HuH-7.5 (cell line): ENCODE results near the gene POLR3GL.

Source experiments
- DNase-seq: peaks from one replicate; pipeline ENCODE4 v3.0.0; 2011; ENCODE audit warnings: low spot score

The POLR3GL gene

DNA sequence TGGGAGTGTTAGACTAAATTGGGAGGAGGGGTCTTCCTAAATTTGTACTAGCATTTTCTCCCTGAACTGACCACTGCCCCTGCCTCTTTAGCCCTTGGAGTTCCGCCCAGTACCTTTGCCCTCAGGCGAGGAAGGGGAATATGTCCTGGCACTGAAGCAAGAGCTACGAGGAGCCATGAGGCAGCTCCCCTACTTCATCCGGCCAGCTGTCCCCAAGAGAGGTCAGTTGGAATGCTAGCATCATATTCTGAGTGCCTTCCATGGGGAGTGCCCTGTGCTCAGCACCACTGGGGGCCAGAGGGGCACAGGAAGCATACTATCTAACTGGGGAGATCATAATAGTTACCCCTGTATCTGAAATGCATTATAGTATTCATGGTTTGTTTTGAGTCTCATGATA is 10.7 kb downstream of the POLR3GL start:
- DNase-seq, result no peak

DNA sequence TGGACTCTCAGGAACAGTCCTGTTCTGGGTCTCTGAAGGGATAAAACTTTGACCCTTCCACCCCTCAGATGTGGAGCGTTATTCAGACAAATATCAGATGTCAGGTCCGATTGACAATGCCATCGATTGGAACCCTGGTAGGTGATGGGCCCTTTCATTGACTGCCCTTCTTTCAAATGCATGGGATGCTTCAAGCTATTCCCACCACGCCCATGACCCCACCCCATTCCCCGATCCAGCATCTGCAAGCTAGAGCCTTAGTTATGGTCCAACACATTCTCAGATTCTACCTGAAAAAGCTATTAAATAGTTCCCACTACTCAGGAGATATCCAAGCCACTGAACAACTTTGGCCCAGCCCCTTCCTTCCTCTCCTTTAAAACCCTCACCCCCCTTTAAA is 12.5 kb downstream of the POLR3GL start:
- DNase-seq, result no peak

DNA sequence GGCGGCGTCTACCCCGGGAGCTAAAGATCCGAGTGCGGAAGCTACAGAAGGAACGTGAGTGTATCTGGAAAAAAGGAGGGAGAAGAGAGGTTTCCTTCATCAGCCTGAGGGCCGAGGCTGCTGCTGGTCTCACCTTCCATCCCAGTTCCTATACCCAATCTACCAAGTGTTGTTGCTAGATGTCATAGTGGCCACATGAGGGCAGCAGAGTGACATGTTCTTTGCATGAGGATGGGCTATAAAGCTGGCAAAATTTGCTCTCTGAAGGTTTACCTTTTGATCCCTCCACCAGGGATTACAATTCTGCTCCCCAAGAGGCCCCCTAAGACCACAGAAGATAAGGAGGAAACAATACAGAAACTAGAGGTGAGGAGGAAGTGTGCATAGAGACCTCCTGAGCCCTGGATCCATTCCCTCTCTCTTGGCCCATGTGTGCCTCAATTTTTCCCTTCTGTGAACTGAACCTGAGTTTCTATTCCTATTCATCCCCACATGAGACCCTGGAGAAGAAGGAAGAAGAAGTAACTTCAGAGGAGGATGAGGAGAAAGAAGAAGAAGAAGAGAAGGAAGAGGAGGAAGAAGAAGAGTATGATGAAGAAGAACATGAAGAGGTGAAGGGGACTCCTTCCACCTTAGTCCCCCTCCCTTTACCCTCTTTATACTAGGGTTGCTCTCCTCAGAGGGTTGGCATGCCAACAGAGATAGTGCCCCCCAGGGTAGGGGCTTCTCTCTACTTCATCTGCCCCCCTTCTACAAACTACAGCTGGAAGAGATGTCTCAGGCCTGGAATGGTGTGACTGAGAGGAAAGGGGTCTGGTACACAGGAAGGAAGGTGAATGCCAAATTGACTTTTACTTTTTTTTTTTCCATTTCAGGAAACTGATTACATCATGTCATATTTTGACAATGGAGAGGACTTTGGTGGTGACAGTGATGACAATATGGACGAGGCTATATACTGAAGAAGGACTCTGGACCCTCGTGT is 13.3 kb downstream of the POLR3GL start:
- DNase-seq, result peak; percentile 82

DNA sequence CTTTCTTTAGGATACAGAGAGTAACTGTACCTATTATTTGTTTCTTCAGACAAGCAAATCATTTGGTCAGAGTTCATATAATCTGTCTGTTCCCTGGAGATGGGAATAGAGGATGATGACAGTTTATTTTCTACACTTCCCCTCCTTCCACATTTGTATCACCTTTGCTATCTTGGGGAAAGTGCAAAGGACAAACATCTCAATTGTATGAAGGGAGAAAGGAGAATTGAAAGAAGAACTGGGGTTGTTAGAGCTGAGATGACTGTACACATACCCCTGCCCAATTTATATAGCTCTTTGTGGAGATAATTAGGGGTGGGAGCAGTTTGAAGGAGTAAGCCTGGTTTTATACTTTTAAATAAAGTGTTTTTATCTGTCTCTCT is 14.0 kb downstream of the POLR3GL start:
- no peak for DNase-seq

DNA sequence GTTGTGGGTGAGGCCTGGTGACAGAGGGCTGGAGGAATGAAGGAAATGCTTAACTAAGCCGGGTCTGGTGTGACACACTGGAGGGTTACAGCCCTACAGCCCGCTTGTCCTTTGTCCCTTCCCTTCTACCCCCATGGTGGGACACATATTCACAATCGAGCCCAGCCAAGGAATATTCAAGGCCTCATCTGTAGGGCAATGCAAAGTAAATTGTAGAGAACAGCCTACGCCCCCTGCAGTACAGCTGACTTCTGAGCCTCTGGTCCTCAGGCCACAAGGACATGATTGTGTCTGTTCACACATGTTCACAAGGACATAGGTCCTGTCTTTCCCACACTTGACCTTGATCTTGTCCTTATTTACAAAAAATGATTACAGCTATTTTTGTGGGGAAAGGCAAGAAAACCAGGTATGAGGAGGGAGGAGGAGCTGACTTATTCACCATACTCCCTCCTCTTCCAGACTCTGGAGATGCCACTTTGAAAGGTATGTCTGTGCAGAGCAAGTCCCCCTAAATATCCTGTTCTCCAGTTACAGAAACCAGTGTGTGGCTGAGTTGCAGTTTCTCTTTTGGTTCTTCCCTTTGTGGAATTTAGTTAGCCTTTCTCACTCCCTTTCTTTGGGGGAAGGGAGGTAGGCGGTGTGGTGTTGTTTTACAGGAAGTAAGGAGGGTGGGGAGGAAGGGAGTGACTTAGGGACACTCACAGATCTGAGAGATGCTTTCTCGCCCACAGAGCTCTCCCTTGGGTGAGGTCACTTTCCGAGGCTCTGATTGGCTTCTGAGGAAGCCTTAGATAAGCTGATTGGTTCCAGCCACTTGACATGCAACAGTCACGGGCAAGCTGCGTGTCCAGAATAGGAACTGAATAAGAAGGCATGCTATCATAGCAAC is 14.6 kb downstream of the POLR3GL start:
- DNase-seq, result peak; percentile 37

DNA sequence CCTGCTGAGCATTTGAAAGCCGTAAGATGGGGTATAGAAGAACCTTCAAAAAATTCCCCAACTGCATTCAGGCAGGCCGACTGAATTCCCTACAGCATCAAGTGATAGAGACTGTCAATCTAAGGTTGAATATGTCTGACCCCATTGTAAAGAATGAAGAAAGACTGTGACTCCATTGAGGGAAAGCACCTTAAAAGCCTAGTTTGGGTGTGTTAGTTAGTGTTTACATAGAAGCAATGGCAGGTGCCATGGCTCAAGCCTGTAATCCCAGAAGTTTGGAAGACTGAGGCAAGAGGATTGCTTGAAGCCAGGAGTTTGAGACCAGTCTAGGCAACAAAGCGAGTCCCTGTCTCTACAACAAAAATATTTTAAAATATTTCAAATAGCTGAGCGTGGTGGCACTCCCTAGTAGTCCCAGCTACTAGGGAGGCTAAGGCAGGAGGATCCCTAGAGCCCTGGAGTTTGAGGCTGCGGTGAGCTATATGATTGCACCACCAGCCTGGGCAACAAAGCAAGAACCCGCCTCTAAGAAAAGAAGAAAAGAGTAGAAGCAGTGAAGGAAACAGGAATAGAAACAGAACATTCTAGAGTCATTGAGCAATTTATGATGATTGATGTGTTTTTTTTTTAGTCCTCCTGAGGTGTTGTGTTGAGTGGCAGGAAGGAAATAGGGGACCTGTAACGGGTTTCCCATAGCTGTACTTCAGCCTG is 15.4 kb downstream of the POLR3GL start:
- DNase-seq, result no peak

DNA sequence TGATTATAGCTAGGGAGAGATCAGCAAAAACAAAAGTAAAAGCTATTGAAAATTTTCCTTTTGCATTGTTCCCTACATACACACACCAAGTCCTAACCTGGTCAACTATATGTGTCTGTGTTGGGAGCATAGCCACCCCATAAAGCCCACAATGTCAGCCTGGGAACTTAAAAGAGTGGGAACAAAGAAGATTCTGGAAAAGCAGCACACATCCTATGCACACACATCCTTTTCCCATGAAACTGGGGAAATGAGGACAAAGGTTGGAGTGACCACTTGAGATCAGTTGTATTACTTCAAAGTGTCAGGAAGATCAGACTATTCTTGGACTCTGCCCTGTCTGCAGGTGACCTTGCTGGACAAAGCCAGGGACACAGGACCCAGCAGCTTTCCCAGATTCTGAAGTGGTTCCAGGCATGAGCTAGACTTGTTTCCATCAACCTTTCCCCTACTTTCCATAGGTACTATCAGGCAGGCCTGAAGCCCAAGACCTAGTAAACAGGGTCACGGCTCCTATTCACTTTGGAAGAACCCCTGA is 16.0 kb downstream of the POLR3GL start:
- no peak for DNase-seq

DNA sequence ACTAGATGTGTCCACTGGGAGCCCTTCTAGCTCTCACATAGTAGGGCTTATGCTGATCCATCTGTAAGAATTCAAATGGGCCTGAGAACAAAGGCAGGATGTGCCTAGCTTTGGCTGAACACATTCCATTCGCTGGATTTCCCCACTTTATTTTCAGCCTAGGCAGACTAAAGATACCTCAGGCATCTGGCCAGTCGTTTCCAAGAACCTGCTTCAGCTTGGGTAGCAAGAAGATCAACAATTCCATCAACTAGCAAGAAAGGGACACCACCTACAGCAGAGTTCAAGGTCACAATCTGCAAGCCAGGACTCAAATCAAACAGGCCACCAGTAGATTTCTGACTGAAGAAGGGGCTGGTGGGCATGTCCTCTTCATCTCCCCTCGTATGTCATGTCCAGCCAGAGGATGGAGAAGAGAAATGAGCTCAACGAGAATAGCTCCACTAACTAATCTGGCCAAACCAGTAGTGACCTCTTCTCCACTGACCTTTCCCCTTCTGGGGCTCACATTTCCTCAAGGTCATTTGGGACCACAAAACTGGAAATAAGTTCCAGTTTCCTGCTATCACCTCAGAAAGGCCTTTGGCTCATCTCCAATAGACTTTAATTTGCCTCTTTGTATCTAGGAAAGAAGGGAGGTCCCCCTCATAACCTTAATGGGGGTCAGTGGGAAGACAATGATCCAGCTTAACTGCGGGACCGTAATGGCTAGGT is 17.7 kb downstream of the POLR3GL start:
- DNase-seq, result no peak

DNA sequence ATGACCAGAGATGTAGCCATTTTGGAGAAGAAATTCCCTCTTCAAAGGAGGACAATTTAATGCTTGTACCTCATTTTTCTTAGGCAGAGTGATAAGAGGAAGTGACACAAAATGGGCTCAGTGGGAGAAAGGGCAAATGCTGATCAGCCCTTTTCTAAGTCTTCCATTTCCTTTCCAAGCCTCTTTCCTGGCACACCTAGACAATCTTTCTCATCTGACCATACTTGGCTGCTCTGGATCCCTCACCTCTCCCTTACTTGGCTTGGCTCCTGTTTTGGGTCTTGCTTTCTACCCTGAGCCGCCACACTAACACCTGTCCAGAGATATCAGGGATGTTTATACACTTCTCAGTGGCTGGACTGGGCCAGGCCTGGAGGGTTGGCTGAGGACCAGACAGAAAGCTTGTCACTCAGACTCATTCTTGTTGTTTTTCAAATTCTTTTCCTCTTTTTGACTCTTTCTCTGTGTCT is 18.8 kb downstream of the POLR3GL start:
- no peak for DNase-seq

DNA sequence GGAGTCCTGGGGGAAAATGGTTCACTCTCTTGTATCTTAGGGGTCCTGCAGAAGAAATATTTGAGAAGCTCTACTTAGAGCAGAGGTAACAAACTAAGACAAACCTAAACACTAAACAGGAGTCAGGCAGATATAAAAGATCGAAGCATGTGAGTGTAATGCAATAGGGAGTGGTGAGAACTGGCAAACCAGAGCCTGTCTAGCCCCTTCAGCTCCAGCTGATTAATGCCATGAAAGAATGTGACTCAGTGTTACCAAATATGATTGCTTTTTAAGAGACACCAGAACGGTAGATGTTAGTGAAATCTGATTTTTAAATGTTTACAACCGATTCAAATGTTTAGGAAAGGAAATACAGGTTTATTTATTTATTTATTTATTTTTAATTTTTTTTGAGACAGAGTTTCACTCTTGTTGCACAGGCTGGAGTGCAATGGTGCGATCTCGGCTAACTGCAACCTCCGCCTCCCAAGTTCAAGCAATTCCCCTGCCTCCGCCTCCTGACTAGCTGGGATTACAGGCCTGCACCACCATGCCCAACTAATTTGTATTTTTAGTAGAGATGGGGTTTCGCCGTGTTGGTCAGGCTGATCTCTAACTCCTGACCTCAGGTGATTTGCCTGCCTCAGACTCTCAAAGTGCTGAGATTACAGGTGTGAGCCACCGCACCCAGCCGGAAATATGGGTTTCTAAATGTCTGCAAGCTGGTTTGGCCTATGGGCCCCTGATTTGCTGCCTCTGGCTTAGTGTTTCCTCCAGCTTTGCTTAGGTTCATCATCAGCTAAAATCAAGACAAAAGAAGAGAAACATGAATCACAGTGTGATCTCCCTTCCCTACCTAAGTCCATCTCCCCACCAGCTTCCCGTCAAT is 19.7 kb downstream of the POLR3GL start:
- DNase-seq, result no peak

DNA sequence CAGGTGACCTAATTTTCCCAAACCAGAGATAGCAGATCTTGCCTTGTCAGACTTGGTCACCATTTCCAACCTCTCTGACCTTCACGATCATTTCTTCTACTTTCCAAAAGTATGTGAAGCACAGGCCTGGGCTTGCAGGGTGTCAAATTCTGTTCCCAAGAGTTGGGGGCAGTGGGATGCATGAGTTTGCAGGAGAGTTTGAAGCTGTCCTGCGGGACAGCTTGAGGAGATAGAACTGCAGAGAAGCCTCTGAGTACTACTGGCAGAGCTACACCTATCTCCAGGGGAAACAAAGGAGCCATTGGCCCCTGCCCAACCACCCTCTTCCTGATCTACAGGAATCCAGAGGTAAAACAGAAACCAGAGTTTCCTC is 20.6 kb downstream of the POLR3GL start:
- no peak for DNase-seq

DNA sequence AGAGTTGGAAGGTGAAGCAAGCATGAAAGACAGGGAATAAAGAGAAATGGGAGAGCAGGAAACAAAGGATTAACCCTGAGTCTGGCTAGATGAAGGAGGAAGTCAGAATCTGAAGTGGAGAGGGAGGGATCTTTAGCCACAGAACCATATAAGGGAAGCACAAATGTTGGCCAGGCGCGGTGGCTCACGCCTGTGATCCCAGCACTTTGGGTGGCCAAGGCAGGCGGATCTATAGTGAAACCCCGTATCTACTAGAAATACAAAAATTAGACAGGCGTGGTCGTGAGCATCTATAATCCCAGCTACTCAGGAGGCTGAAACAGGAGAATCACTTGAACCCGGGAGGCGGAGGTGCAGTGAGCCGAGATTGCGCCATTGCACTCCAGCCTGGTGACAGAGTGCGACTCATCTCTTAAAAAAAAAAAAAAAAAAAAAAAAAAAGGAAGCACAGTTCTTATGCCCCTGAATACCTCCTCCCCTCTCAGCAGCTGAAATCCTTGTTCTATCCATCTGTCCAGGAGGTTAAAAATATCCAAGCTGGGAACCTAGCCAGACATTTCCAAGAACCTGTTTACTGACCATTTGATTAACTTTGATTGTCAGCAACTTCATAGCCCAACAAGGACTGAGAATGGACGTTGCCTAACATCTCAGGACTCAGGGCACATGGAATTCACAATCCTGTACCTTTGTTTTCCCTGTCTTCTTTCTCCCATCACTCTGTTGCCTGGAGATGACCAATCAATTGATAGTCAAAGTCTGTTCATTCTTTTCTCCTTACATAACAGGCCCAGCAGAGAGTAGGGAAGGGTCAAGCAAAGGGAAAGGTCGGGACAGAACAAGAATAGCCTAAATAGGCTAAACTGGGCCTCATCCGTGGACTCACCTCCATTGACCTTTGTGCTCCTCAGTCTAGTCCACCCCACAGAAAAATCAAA is 21.3 kb downstream of the POLR3GL start:
- peak; percentile 18 for DNase-seq

DNA sequence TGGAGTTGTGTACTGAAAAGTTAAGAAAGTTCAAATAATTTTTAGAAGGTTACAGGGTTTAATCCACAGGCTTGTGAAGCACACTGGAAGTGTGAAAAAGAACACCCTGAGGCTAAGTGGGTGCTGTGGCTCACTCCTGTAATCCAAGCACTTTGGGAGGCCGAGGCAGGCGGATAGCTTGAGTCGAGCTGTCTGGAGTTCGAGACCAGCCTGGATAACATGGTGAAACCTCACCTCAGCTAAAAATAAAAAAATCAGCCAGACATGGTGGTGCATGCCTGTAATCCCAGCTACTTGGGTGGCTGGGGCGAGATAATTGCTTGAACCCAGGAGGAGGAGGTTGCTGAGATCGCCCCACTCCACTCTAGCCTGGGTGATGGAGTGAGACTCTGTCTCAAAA is 22.1 kb downstream of the POLR3GL start:
- no peak for DNase-seq

DNA sequence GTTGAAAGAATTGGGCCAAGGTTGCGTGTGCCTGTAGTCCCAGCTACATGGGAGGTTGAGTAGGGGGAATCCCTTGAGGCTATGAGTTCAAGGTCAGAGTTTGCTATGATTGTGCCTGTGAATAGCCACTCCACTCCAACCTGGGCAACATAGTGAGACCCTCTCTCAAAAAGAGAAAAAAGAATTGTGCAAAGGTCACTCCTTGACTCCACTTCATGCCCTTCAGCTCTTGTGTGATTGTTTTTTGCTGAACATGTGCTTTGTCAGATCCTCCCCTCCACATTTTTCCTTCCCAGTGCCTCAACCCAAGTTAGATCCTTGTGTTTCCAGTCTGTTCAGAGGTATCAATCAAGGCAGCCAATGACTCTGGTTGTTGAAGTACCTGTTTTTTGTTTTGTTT is 23.4 kb downstream of the POLR3GL start:
- no peak for DNase-seq

DNA sequence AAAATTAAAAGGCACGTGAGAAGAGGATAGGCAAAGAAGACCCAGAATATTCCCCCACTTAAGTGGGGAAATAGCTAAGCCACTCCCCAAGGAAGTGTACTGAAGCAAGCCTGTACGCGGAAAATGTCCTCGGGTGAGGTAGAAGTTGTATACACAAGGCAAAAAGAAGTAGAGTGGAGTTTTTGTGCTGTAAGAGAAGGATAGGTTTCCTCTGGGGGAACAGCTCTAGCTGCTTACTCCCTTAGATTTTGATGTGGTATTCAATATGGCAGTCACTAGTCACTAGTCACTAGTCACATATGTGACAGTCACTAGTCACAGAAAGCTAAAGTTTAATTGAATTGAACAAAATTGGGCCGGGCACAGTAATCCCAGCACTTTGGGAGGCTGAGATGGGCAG is 24.3 kb downstream of the POLR3GL start:
- no peak for DNase-seq

DNA sequence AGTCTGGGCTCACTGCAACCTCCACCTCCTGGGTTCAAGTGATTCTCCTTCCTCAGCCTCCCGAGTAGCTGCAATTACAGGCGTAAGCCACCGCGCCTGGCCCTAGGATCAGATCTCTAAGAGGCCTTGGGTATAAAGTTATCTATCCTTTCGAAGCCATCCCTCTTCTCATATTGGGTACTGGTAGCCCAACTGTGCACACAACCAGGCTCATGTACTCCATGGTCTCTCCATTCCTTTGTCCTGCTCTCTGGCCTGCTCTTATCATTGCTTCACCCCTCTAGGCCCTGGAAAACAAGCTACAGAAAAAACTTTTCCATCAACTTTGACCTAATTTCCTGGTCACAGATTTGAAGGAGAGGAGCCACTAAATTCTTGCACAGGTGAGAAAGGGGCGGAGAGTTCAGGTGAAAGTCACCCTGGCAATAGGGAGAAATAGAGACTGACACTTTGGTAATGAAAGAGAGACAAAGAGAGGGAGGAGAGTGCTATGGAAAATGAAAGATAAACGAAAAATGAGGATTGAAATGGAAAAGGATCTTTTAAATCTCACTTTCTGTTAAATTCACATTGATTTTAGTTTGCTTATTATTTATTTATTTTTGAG is 25.9 kb downstream of the POLR3GL start:
- no peak for DNase-seq

DNA sequence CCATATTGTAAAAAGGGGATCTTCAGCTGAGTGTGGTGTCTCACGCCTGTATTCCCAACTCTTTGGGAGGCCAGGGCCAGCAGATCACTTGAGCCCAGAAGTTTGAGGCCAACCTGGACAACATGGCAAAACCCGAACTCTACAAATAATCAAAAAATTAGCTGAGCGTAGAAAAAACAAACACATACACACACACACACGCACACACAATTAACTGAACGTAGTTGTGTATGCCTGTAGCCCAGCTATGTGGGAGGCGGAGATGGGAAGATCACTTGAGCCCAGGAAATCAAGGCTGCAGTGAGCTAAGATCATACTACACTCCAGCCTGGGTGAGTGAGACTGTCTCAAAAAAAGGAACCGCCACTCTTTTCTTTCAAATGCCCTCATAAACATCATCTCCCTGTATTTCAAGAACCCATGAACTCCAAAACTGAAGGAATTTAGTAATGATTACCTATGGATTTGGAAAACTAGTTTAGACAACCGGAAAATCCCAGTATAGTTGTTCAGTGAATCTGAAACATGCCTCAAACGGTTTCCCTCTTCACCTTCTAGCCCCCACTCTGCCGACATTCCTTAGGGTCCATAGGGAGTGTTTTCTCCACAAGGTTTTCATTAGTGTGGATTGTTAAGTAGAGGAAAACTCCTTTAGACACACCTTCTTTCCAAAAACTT is 27.4 kb downstream of the POLR3GL start:
- no peak for DNase-seq

DNA sequence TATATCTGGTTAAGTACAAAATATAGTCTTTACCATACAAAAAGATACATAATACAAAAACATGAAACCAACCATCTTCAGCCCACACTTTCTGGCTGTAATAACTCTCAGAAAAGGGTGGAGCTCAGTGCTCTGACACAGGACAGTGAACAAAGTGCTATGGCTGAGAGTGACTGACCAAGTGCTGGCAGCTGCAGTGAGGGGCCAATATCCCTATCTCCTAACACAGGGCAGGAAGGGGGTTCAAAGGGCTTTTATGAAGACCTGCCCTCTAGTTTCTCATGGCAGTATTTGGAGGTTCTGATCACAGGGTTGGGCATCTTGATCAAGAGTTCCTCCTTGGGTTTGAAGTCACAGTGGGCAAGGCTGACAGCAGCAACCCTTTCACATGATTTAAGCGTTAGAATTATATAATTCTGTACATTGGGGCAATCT is 28.0 kb downstream of the POLR3GL start:
- no peak for DNase-seq
